Liver (tissue), 9 donors: Measurements from ENCODE around the gene FAT2. TPM values are rescaled to one million over a fixed set of nuclear protein-coding genes. Genes with fewer than 3 reads are reported as not detected.

Experiments
- DNase-seq: peaks from one replicate; pipeline ENCODE4 v3.0.0-alpha.2; 2017; ENCODE audit warnings: low spot score
- H3K27ac ChIP-seq, 2 donors: one replicate each; pipeline ENCODE4 v1.7.0; 2013; ENCODE audit warnings: inconsistent platforms in 2 of 2, low read length in 2 of 2, control low read depth in 1 of 2, low read depth in 1 of 2, mild to moderate bottlenecking in 1 of 2
- H3K27me3 ChIP-seq, 4 donors: one replicate each; pipeline versions ENCODE4 v1.6.1 to v1.7.0; 2013; ENCODE audit warnings: low read length in 3 of 4, inconsistent platforms in 1 of 4, mild to moderate bottlenecking in 1 of 4, moderate library complexity in 1 of 4; ENCODE audit not compliant: control insufficient read depth in 4 of 4, insufficient read depth in 4 of 4
- H3K36me3 ChIP-seq, 4 donors: one replicate each; pipeline versions ENCODE4 v1.6.1 to v1.7.0; 2013; ENCODE audit warnings: low read length in 3 of 4, mild to moderate bottlenecking in 3 of 4, low read depth in 1 of 4, moderate library complexity in 1 of 4; ENCODE audit not compliant: control insufficient read depth in 4 of 4, insufficient read depth in 3 of 4
- H3K4me1 ChIP-seq, 4 donors: one replicate each; pipeline versions ENCODE4 v1.6.1 to v1.7.0; 2013; ENCODE audit warnings: low read length in 3 of 4, mild to moderate bottlenecking in 3 of 4, moderate library complexity in 1 of 4; ENCODE audit not compliant: control insufficient read depth in 4 of 4, insufficient read depth in 4 of 4
- H3K4me3 ChIP-seq, 3 donors: one replicate each; pipeline versions ENCODE4 v1.6.1 to v1.7.0; 2013; ENCODE audit warnings: low read length in 3 of 3, control low read depth in 1 of 3, low read depth in 1 of 3, mild to moderate bottlenecking in 1 of 3
- H3K9ac ChIP-seq, 2 donors: one replicate each; pipeline ENCODE4 v1.7.0; 2013; ENCODE audit warnings: low read length in 2 of 2, mild to moderate bottlenecking in 2 of 2, moderate library complexity in 2 of 2, control low read depth in 1 of 2, low read depth in 1 of 2
- H3K9me3 ChIP-seq, 4 donors: one replicate each; pipeline versions ENCODE4 v1.6.1 to v1.7.0; 2013; ENCODE audit warnings: low read length in 3 of 4; ENCODE audit not compliant: control insufficient read depth in 4 of 4
- EGR1 ChIP-seq, 2 donors: IDR thresholded peaks; 2 replicates each; pipeline ENCODE4 v1.6.1; 2016 to 2018; ENCODE audit warnings: antibody characterized with exemption in 2 of 2, low read depth in 2 of 2
- FOXA1 ChIP-seq: IDR thresholded peaks from 2 replicates; pipeline ENCODE4 v1.6.1; 2016; ENCODE audit warnings: antibody characterized with exemption
- FOXA2 ChIP-seq: IDR thresholded peaks from 2 replicates; pipeline ENCODE4 v1.6.1; 2016; ENCODE audit warnings: antibody characterized with exemption
- GABPA ChIP-seq, 2 donors: IDR thresholded peaks in 1 of 2; conservative IDR thresholded peaks in 1 of 2; 2 replicates each; pipeline ENCODE4 v1.6.1; 2016; ENCODE audit warnings: antibody characterized with exemption in 2 of 2, mild to moderate bottlenecking in 1 of 2, moderate library complexity in 1 of 2
- HNF4G ChIP-seq: IDR thresholded peaks from 2 replicates; pipeline ENCODE4 v1.6.1; 2016; ENCODE audit warnings: antibody characterized with exemption
- JUND ChIP-seq, 2 donors: IDR thresholded peaks; 2 replicates each; pipeline ENCODE4 v1.6.1; 2016; ENCODE audit warnings: antibody characterized with exemption in 2 of 2
- NR2F2 ChIP-seq: IDR thresholded peaks from 2 replicates; pipeline ENCODE4 v1.6.1; 2016; ENCODE audit warnings: antibody characterized with exemption
- RAD21 ChIP-seq, 2 donors: IDR thresholded peaks; 2 replicates each; pipeline ENCODE4 v1.6.1; 2016; ENCODE audit warnings: antibody characterized with exemption in 2 of 2, mild to moderate bottlenecking in 2 of 2
- RXRA ChIP-seq, 2 donors: IDR thresholded peaks; 2 replicates each; pipeline ENCODE4 v1.6.1; 2017 to 2018; ENCODE audit warnings: antibody characterized with exemption in 2 of 2, mild to moderate bottlenecking in 1 of 2
- SP1 ChIP-seq: IDR thresholded peaks from 2 replicates; pipeline ENCODE4 v1.6.1; 2018; ENCODE audit warnings: antibody characterized with exemption, mild to moderate bottlenecking
- TAF1 ChIP-seq: conservative IDR thresholded peaks from 2 replicates; pipeline ENCODE4 v1.6.1; 2016; ENCODE audit warnings: antibody characterized with exemption, mild to moderate bottlenecking
- YY1 ChIP-seq: IDR thresholded peaks from 2 replicates; pipeline ENCODE4 v1.6.1; 2016; ENCODE audit warnings: antibody characterized with exemption, mild to moderate bottlenecking
- WGBS: extraction: QIAGEN DNeasy Blood & Tissue Kit; methylation state at CpG from one replicate; pipeline ENCODE4 v1.1.7; 2013; 5-methylcytosine and 5-hydroxymethylcytosine counted together
- polyA plus RNA-seq, 2 donors: library from polyadenylated mRNA; stranded (reverse) in 1 of 2; unstranded in 1 of 2; fragments of 200-250 nt in 1 of 2; fragments of >200 nt in 1 of 2; fragmentation: Nextera tagmentation in 1 of 2; extraction: Ambion mirVana in 1 of 2; gene quantifications; one replicate each; pipeline versions ENCODE4 v1.2.1 to v1.2.3, GENCODE V29; 2013 to 2015
- total RNA-seq, 2 donors: library from RNA; depleted of rRNA; stranded (reverse); fragments of >200 nt; gene quantifications; one replicate each; pipeline ENCODE4 v1.2.3, GENCODE V29; 2014
- TF ChIP-seq, protein P1 (sequence below): IDR thresholded peaks from 2 replicates; pipeline ENCODE4 v1.6.1; 2016; ENCODE audit warnings: antibody characterized with exemption
- TF ChIP-seq, protein P2 (sequence below): fragments of 150-350 bp; IDR thresholded peaks from 2 replicates; pipeline ENCODE4 v1.5.1; 2017; ENCODE audit warnings: improper control_type of control experiment, low read depth, low read length; ENCODE audit not compliant: missing input control
- TF ChIP-seq, protein P3 (sequence below): IDR thresholded peaks from 2 replicates; pipeline ENCODE4 v1.6.1; 2016; ENCODE audit warnings: antibody characterized with exemption, mild to moderate bottlenecking
- TF ChIP-seq, protein P4 (sequence below): IDR thresholded peaks from 2 replicates; pipeline ENCODE4 v1.6.1; 2016; ENCODE audit warnings: antibody characterized with exemption
- donor health status: healthy.
- donor health status: healthy.
- donor health status: healthy.
- donor health status: healthy.
- donor health status: healthy.

The FAT2 gene
- total and polyA plus RNA-seq, 4 donors, result under 0.01 to 0.07 TPM; not detected in 2

DNA sequence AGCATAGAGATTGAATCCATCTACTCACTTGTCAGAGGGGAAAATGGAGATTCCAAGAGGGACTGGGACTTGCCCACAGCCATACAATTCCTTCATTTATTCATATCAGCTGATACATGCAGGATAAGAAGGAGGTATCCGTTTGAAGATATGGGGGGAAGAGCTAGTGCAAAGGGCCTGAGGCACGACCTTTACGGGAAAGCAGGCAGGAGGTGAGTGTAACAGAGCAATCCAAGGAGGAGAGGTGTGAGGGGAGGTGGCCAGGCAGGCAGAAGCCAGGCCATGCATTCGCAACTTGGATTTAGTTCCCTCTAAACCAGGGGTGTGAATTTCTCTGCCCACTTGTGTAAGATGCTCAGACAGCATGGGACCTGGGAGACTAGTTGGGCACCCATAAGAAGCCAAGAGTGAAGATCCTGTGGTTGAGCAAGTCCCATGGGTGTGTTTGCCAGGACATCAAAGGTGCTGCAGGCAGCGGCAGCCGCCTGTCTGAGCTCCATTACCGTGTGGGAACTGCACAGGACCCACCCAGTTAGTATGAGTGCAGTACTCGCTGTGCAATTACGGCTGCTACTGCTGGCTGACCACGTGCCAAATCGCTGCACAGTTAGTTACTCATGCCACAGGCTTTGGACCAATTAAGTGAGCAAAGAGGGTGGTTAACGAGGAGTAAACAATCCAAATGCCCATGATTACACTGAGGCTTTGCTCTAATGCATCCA, 31.4 kb upstream of the FAT2 start:
- Histone ChIP-seq H3K4me3 (no peak overlapping the region), H3K4me1 (no peaks in the 10 kb centered on the region), H3K36me3 (no peaks in the 10 kb centered on the region), H3K27ac (no peak overlapping the region), H3K27me3 (peaks cover 0 to 3% (median 1%) of the 10 kb centered on the region in 4 donors), H3K9ac (no peak overlapping the region), H3K9me3 (peaks cover 0 to 3% (median 0%) of the 10 kb centered on the region in 4 donors)
- 75% methylated on average over 12 of the region's 12 CpGs for WGBS
- DNase-seq, result no peak
- TF ChIP-seq NR2F2 (no peak), RXRA (IDR thresholded peaks at IDR 0.05) (no peak), TAF1 (no peak), HNF4G (no peak), EGR1 (IDR thresholded peaks at IDR 0.05; ENCODE audit: low read depth in 2 of 2) (no peak), RAD21 (IDR thresholded peaks at IDR 0.05) (no peak), SP1 (no peak), JUND (IDR thresholded peaks at IDR 0.05) (no peak), FOXA1 (no peak), YY1 (no peak), GABPA (IDR thresholded peaks at IDR 0.05 in 1 of 2, conservative IDR thresholded peaks at IDR 0.05 in 1 of 2) (no peak), FOXA2 (no peak)
- TF ChIP-seq, protein P1, sequence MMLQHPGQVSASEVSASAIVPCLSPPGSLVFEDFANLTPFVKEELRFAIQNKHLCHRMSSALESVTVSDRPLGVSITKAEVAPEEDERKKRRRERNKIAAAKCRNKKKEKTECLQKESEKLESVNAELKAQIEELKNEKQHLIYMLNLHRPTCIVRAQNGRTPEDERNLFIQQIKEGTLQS, result no peak
- TF ChIP-seq, protein P2, sequence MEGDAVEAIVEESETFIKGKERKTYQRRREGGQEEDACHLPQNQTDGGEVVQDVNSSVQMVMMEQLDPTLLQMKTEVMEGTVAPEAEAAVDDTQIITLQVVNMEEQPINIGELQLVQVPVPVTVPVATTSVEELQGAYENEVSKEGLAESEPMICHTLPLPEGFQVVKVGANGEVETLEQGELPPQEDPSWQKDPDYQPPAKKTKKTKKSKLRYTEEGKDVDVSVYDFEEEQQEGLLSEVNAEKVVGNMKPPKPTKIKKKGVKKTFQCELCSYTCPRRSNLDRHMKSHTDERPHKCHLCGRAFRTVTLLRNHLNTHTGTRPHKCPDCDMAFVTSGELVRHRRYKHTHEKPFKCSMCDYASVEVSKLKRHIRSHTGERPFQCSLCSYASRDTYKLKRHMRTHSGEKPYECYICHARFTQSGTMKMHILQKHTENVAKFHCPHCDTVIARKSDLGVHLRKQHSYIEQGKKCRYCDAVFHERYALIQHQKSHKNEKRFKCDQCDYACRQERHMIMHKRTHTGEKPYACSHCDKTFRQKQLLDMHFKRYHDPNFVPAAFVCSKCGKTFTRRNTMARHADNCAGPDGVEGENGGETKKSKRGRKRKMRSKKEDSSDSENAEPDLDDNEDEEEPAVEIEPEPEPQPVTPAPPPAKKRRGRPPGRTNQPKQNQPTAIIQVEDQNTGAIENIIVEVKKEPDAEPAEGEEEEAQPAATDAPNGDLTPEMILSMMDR, result no peak
- TF ChIP-seq, protein P3, sequence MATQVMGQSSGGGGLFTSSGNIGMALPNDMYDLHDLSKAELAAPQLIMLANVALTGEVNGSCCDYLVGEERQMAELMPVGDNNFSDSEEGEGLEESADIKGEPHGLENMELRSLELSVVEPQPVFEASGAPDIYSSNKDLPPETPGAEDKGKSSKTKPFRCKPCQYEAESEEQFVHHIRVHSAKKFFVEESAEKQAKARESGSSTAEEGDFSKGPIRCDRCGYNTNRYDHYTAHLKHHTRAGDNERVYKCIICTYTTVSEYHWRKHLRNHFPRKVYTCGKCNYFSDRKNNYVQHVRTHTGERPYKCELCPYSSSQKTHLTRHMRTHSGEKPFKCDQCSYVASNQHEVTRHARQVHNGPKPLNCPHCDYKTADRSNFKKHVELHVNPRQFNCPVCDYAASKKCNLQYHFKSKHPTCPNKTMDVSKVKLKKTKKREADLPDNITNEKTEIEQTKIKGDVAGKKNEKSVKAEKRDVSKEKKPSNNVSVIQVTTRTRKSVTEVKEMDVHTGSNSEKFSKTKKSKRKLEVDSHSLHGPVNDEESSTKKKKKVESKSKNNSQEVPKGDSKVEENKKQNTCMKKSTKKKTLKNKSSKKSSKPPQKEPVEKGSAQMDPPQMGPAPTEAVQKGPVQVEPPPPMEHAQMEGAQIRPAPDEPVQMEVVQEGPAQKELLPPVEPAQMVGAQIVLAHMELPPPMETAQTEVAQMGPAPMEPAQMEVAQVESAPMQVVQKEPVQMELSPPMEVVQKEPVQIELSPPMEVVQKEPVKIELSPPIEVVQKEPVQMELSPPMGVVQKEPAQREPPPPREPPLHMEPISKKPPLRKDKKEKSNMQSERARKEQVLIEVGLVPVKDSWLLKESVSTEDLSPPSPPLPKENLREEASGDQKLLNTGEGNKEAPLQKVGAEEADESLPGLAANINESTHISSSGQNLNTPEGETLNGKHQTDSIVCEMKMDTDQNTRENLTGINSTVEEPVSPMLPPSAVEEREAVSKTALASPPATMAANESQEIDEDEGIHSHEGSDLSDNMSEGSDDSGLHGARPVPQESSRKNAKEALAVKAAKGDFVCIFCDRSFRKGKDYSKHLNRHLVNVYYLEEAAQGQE, result no peak

DNA sequence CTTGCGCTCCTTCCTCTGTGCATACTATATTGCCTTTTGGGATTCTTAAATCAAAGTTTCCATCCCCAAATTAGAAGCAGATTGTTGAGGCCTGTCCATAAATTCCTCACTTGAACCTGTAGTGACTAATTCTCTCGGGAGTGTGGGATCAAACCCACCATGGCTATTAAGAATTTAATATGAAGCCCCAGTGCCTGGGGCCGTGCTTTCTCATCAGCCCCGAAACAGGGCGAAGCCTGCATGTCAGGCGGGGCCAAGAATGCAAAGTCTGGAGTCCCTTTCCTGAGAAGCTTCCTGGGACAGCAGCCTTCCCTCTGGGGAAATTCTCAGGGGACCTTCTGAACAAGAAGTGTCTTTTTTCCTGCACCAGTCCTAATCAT, 29.3 kb upstream of the FAT2 start:
- WGBS, result 87% methylated on average over 6 of the region's 6 CpGs
- Histone ChIP-seq H3K27ac (no peak overlapping the region), H3K27me3 (peaks cover 0 to 3% (median 1%) of the 10 kb centered on the region in 4 donors), H3K36me3 (no peaks in the 10 kb centered on the region), H3K9me3 (peaks cover 0 to 3% (median 0%) of the 10 kb centered on the region in 4 donors), H3K9ac (no peak overlapping the region), H3K4me3 (no peak overlapping the region), H3K4me1 (no peaks in the 10 kb centered on the region)
- no peak for TF ChIP-seq HNF4G
- no peak for TF ChIP-seq FOXA2
- TF ChIP-seq, protein P2, result no peak
- TF ChIP-seq, protein P4, sequence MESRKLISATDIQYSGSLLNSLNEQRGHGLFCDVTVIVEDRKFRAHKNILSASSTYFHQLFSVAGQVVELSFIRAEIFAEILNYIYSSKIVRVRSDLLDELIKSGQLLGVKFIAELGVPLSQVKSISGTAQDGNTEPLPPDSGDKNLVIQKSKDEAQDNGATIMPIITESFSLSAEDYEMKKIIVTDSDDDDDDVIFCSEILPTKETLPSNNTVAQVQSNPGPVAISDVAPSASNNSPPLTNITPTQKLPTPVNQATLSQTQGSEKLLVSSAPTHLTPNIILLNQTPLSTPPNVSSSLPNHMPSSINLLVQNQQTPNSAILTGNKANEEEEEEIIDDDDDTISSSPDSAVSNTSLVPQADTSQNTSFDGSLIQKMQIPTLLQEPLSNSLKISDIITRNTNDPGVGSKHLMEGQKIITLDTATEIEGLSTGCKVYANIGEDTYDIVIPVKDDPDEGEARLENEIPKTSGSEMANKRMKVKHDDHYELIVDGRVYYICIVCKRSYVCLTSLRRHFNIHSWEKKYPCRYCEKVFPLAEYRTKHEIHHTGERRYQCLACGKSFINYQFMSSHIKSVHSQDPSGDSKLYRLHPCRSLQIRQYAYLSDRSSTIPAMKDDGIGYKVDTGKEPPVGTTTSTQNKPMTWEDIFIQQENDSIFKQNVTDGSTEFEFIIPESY, result no peak
- TF ChIP-seq TAF1, result no peak
- TF ChIP-seq EGR1 (IDR thresholded peaks at IDR 0.05; ENCODE audit: low read depth in 2 of 2), result no peak
- TF ChIP-seq SP1, result no peak
- TF ChIP-seq RXRA (IDR thresholded peaks at IDR 0.05), result no peak
- DNase-seq, result no peak
